Small intestine (tissue), 7 donors: ENCODE data around the gene KCNK1. TPM values are rescaled to one million over a fixed set of nuclear protein-coding genes. Genes with fewer than 3 reads are reported as not detected.

Experiments
- DNase-seq, 2 donors: peaks; one replicate each; pipeline versions ENCODE4 v3.0.0 to v3.0.0-alpha.2; 2013
- FAIRE-seq: peaks from 2 replicates; lab custom pipeline; 2012; peaks lifted over from hg19 to GRCh38; lab: Jason Lieb, UNC
- H3K27ac ChIP-seq, 3 donors: one replicate each; pipeline ENCODE4 v1.5.1; 2013; ENCODE audit warnings: low read length in 2 of 3, mild to moderate bottlenecking in 2 of 3, control low read depth in 1 of 3, inconsistent platforms in 1 of 3, low read depth in 1 of 3, moderate library complexity in 1 of 3
- H3K27me3 ChIP-seq, 3 donors: one replicate each; pipeline ENCODE4 v1.6.1; 2013; ENCODE audit warnings: low read length in 3 of 3, inconsistent platforms in 1 of 3; ENCODE audit not compliant: control insufficient read depth in 3 of 3, insufficient read depth in 3 of 3
- H3K36me3 ChIP-seq, 3 donors: one replicate each; pipeline ENCODE4 v1.6.1; 2013; ENCODE audit warnings: low read length in 3 of 3, inconsistent platforms in 1 of 3, low read depth in 1 of 3, mild to moderate bottlenecking in 1 of 3, moderate library complexity in 1 of 3; ENCODE audit not compliant: control insufficient read depth in 3 of 3, insufficient read depth in 2 of 3
- H3K4me1 ChIP-seq, 3 donors: one replicate each; pipeline ENCODE4 v1.6.1; 2013; ENCODE audit warnings: low read length in 2 of 3, inconsistent platforms in 1 of 3, low read depth in 1 of 3, mild to moderate bottlenecking in 1 of 3, moderate library complexity in 1 of 3; ENCODE audit not compliant: control insufficient read depth in 3 of 3, insufficient read depth in 2 of 3
- H3K4me3 ChIP-seq, 3 donors: one replicate each; pipeline ENCODE4 v1.5.1; 2013; ENCODE audit warnings: low read length in 3 of 3, control low read depth in 1 of 3, inconsistent platforms in 1 of 3, low read depth in 1 of 3, mild to moderate bottlenecking in 1 of 3, moderate library complexity in 1 of 3
- H3K9me3 ChIP-seq, 2 donors: one replicate each; pipeline ENCODE4 v1.6.1; 2013; ENCODE audit warnings: low read depth in 1 of 2, low read length in 1 of 2; ENCODE audit not compliant: control insufficient read depth in 2 of 2, insufficient read depth in 1 of 2
- WGBS, 3 donors: extraction: QIAGEN DNeasy Blood & Tissue Kit; methylation state at CpG; one replicate each; pipeline ENCODE4 v1.1.7; 2013; 5-methylcytosine and 5-hydroxymethylcytosine counted together
- polyA plus RNA-seq, 4 donors: library from polyadenylated mRNA; stranded (reverse) in 3 of 4; unstranded in 1 of 4; fragments of 200-250 nt in 3 of 4; fragments of 120-200 nt in 1 of 4; gene quantifications; one replicate each; pipeline versions ENCODE4 v1.2.1 to v1.2.3, GENCODE V29; 2013
- donor health status: healthy with polysubstance abuse.
- donor health status: control.
- donor health status: control.
- donor health status: Bipolar disorder and iron deficiency.
- donor health status: healthy.

Gene KCNK1
- polyA plus RNA-seq, 4 donors = 6.6 to 40.3 (median 23.7) TPM

GRCh38 chr1:233621923-233622322 is 8.0 kb downstream of the KCNK1 start:
- H3K9me3 ChIP-seq = no peaks in the 10 kb centered on the region
- H3K4me3 ChIP-seq = no peak overlapping the region
- H3K27me3 ChIP-seq = no peaks in the 10 kb centered on the region
- peak; percentile 46 to 55 for DNase-seq
- no peak overlapping the region for H3K27ac ChIP-seq
- no peak for FAIRE-seq
- peaks cover 2 to 8% (median 7%) of the 10 kb centered on the region in 3 donors for H3K4me1 ChIP-seq
- peaks cover 0 to 5% (median 0%) of the 10 kb centered on the region in 3 donors for H3K36me3 ChIP-seq
- 20 to 68% (median 39%) methylated on average over 3 of the region's 3 CpGs for WGBS, 3 donors

GRCh38 chr1:233624289-233624688 is 10.4 kb downstream of the KCNK1 start:
- 90 to 96% (median 93%) methylated on average over 3 of the region's 3 CpGs for WGBS, 3 donors
- no peaks in the 10 kb centered on the region for H3K9me3 ChIP-seq
- DNase-seq (no peak), FAIRE-seq (no peak)
- H3K4me3 ChIP-seq = no peak overlapping the region
- H3K27ac ChIP-seq = no peak overlapping the region
- H3K4me1 ChIP-seq = peaks cover 2 to 8% (median 7%) of the 10 kb centered on the region in 3 donors
- H3K36me3 ChIP-seq = peaks cover 0 to 2% (median 0%) of the 10 kb centered on the region in 3 donors
- H3K27me3 ChIP-seq = no peaks in the 10 kb centered on the region

GRCh38 chr1:233625087-233625486 is 11.2 kb downstream of the KCNK1 start:
- Histone ChIP-seq H3K4me1 (peaks cover 2 to 8% (median 6%) of the 10 kb centered on the region in 3 donors), H3K36me3 (peaks cover 0 to 2% (median 0%) of the 10 kb centered on the region in 3 donors), H3K4me3 (no peak overlapping the region), H3K9me3 (no peaks in the 10 kb centered on the region), H3K27me3 (no peaks in the 10 kb centered on the region), H3K27ac (no peak overlapping the region)
- 82 to 91% (median 82%) methylated on average over 2 of the region's 2 CpGs for WGBS, 3 donors
- DNase-seq (no peak), FAIRE-seq (no peak)

GRCh38 chr1:233625510-233625981 is 11.6 kb downstream of the KCNK1 start:
- Histone ChIP-seq H3K4me3 (no peak overlapping the region), H3K4me1 (peaks cover 2 to 8% (median 6%) of the 10 kb centered on the region in 3 donors), H3K27me3 (no peaks in the 10 kb centered on the region), H3K9me3 (no peaks in the 10 kb centered on the region), H3K27ac (no peak overlapping the region), H3K36me3 (peaks cover 0 to 2% (median 0%) of the 10 kb centered on the region in 3 donors)
- FAIRE-seq = no peak
- DNase-seq = peak; percentile 49 to 74
- WGBS, 3 donors = 30 to 64% (median 32%) methylated on average over 4 of the region's 4 CpGs

- Histone ChIP-seq H3K9me3 (no peaks in the 10 kb centered on the region), H3K4me3 (no peak overlapping the region), H3K36me3 (peaks cover 0 to 2% (median under 1%) of the 10 kb centered on the region in 3 donors), H3K27ac (no peak overlapping the region), H3K4me1 (peaks cover 0 to 6% (median 5%) of the 10 kb centered on the region in 3 donors), H3K27me3 (no peaks in the 10 kb centered on the region)
- WGBS, 3 donors = 85 to 94% (median 88%) methylated on average over 11 of the region's 11 CpGs
- FAIRE-seq = no peak
- DNase-seq = no peak
Measured at GRCh38 chr1:233627376-233627775, 13.5 kb downstream of the KCNK1 start.

- peaks cover 0 to 4% (median 3%) of the 10 kb centered on the region in 3 donors for H3K4me1 ChIP-seq
- H3K36me3 ChIP-seq = peaks cover 0 to 2% (median 2%) of the 10 kb centered on the region in 3 donors
- WGBS, 3 donors = 86 to 95% (median 93%) methylated on average over 4 of the region's 4 CpGs
- no peak overlapping the region for H3K27ac ChIP-seq
- no peaks in the 10 kb centered on the region for H3K27me3 ChIP-seq
- no peak for FAIRE-seq
- H3K4me3 ChIP-seq = no peak overlapping the region
- no peak for DNase-seq
- no peaks in the 10 kb centered on the region for H3K9me3 ChIP-seq
Measured at GRCh38 chr1:233627823-233628222, 13.9 kb downstream of the KCNK1 start.

- Histone ChIP-seq H3K4me3 (no peak overlapping the region), H3K9me3 (no peaks in the 10 kb centered on the region), H3K27me3 (no peaks in the 10 kb centered on the region), H3K27ac (no peak overlapping the region), H3K4me1 (peaks cover 0 to 4% (median 3%) of the 10 kb centered on the region in 3 donors), H3K36me3 (peaks cover 0 to 2% (median 2%) of the 10 kb centered on the region in 3 donors)
- 89 to 94% (median 93%) methylated on average over 19 of the region's 19 CpGs for WGBS, 3 donors
- no peak for FAIRE-seq
- no peak for DNase-seq
Measured at GRCh38 chr1:233629305-233629935, 15.5 kb downstream of the KCNK1 start.

- H3K4me1 ChIP-seq = no peaks in the 10 kb centered on the region
- no peaks in the 10 kb centered on the region for H3K27me3 ChIP-seq
- H3K4me3 ChIP-seq = no peak overlapping the region
- DNase-seq (no peak), FAIRE-seq (no peak)
- H3K36me3 ChIP-seq = peaks cover 0 to 5% (median 4%) of the 10 kb centered on the region in 3 donors
- H3K9me3 ChIP-seq = no peaks in the 10 kb centered on the region
- 66 to 78% (median 68%) methylated on average over 6 of the region's 6 CpGs for WGBS, 3 donors
- H3K27ac ChIP-seq = no peak overlapping the region
Measured at GRCh38 chr1:233631810-233632405, 18.0 kb downstream of the KCNK1 start.
